Measurements from ENCODE around the gene KDM5C.
"Not testable (repeated sequence)": the region's sequence is repeated elsewhere in the genome, so short reads cannot be mapped to it uniquely, and the experiment has no call there.

KDM5C gene

DNA sequence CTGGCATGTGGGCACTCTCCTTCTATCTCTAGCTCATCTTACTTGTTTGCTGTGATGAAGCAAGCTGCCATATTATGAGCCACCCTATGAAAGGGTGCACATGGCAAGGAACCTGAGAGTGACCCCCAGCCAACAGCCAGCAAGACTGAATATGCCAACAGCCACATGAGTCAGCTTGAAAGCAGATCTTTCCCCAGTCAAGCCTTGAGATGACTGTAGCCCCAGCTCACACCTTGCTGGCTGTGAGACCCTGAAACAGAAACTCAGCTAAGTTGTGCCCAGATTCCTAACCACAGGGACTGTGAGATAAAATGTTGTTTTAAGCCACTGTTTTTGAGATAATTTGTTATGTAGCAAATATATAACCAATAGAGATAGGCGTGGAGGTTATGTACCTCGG, 36.2 kb downstream of the KDM5C start:
- no peak for DNase-seq

GRCh38 chrX:53186351-53186750, 38.7 kb downstream of the KDM5C start:
- DNase-seq: peak; percentile 51

GRCh38 chrX:53184836-53185235, 40.2 kb downstream of the KDM5C start:
- peak; percentile 82 for DNase-seq

GRCh38 chrX:53171356-53171755, 53.7 kb downstream of the KDM5C start:
- DNase-seq: no peak

DNA sequence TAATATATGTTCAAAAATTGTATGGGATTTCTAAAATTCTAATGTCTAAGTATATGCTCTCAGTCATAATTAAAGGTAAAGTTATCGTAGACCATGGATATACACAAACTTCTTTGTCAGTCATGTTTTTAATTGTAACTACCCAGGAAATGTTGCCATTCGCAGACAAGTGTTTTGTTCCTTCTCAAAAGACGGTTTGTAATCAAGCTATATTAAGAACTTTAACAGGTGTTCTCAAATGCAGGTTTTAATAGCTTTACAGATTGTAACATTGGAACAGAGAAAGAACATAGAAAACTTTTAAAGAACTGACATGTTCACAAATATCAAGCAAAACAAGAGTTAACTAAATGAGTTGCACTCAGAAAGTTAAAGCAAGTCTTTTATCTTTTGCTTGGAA, 58.9 kb downstream of the KDM5C start:
- no peak for DNase-seq

- DNase-seq: not testable (repeated sequence)
Measured at GRCh38 chrX:53164566-53164965, 60.4 kb downstream of the KDM5C start.

- DNase-seq: no peak
Measured at GRCh38 chrX:53163436-53163835, 61.6 kb downstream of the KDM5C start.

- DNase-seq: no peak
Measured at GRCh38 chrX:53160297-53160983, 64.6 kb downstream of the KDM5C start.

GRCh38 chrX:53159184-53159583, 65.8 kb downstream of the KDM5C start:
- DNase-seq: no peak

GRCh38 chrX:53156207-53156596, 68.8 kb downstream of the KDM5C start:
- DNase-seq: no peak

DNA sequence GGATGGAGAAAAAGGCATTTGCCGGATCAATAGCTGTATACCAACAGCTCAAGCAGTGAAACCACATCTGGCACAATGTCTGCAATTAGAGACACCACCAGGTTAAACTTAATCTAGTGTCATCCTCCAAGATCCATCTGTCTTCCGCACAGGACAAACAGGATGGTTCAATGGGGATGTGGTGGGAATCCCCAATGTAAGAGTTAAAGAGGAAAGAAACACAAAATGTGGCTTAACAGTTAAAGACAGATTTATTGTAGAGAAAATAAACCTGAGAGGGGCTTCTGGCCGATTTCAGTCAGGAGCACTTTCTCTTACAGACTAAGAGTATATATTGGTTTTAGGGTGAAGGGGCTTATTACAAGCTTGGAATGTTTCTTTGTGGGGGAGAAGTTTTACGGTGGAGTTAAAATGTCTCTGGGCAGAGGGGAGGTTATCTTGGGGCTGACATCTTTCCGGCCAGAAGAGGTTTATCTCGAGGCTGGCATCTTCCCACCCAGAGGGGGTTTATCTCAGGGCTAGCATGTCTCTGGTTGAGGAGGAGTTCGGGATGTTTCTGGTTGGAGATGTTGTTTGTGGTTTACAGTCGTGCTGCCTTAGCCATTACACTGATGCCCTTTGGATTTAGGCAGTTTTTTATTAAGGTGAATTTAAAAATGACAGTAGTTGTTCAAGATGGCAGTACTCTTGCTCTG, 69.3 kb downstream of the KDM5C start:
- DNase-seq: no peak

GRCh38 chrX:53153581-53153980, 71.4 kb downstream of the KDM5C start:
- DNase-seq: no peak

Data from fibroblast of skin of right biceps (primary cell).